ENCODE results near the gene CUL4A.

GRCh38 chr13:113238536-113238935 is 29.1 kb downstream of the CUL4A start:
- TF ChIP-seq CTCF (conservative IDR thresholded peaks at IDR 0.05; ENCODE audit: low read depth in 2 of 2) (peak; percentile 50), EZH2 (IDR thresholded peaks at IDR 0.05; ENCODE audit: low read depth, unreplicated experiment) (no peak), POLR2AphosphoS5 (IDR thresholded peaks at IDR 0.05; ENCODE audit: low read depth) (no peak), STAT1 (IDR thresholded peaks at IDR 0.05; ENCODE audit: unreplicated experiment) (no peak), EZH2phosphoT487 (IDR thresholded peaks at IDR 0.05; ENCODE audit: unreplicated experiment) (no peak), CREB1 (CRISPR knock-in tag; IDR thresholded peaks at IDR 0.05; ENCODE audit: low read depth) (no peak), REST (IDR thresholded peaks at IDR 0.05; ENCODE audit: unreplicated experiment) (no peak), ZNF331 (CRISPR knock-in tag; IDR thresholded peaks at IDR 0.05; ENCODE audit: low read depth) (no peak), ZNF462 (CRISPR knock-in tag; IDR thresholded peaks at IDR 0.05) (no peak), NANOG (IDR thresholded peaks at IDR 0.05; ENCODE audit: borderline replicate concordance) (no peak), JUNB (IDR thresholded peaks at IDR 0.05; ENCODE audit: unreplicated experiment) (no peak), ETS1 (IDR thresholded peaks at IDR 0.05) (no peak), ZNF114 (CRISPR knock-in tag; IDR thresholded peaks at IDR 0.05) (no peak)
